ENCODE data around the gene ALDH18A1. TPM values are rescaled to one million over a fixed set of nuclear protein-coding genes. Genes with fewer than 3 reads are reported as not detected.

Gene ALDH18A1
- total RNA-seq, 2 experiments from 2014 or later = 52.0 to 74.3 TPM

DNA sequence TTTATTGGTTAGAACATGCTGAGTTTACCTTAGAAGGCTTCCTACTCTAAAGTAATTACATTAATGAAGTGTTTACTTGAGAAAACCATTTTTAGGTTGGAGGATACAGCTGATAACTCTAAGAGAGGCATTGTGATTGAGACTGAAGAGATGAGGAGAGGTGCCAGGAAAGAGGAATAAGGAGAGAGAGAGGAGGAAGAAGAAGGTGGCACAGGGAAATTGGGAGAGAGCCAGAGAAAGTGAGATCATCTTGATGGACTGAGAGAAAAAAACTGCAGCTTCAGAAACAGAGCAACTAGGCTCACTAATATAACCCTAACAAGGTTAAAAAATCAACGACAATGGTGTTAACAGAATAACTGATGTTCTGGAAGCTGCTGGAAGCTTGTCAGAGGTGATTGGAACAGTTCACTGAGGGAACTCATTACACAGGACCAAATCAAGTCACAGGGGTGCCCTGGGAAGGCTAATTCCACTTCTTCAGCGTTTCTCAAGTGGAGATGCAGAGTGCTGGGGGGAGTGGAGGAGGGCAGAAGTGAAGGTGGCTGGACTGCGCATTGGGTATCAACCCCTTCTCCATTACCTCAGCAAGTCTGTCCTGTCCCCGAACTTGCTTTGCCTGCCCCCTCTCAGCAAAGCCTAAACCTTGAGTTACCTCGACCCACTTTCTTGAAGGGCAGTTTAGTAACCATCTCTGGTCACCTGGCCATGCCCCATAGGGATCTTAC, 88.4 kb downstream of the ALDH18A1 start:
- peaks cover 14% of the 10 kb centered on the region for H3K27me3 Mint-ChIP-seq
- H3K4me3 Mint-ChIP-seq = no peak overlapping the region
- no peak for ATAC-seq
- no peak overlapping the region for H3K27ac Mint-ChIP-seq
- no peak for DNase-seq
- no peaks in the 10 kb centered on the region for H3K4me1 Mint-ChIP-seq
- no peaks in the 10 kb centered on the region for H3K36me3 Mint-ChIP-seq
- CTCF ChIA-PET = no interaction called here
- no peaks in the 10 kb centered on the region for H3K9me3 Mint-ChIP-seq (ENCODE audit: low read depth)

GRCh38 chr10:95566136-95566535, 90.4 kb downstream of the ALDH18A1 start:
- no peak overlapping the region for H3K4me3 Mint-ChIP-seq
- H3K27ac Mint-ChIP-seq = no peak overlapping the region
- DNase-seq (no peak), ATAC-seq (no peak)
- CTCF ChIA-PET = no interaction called here
- no peaks in the 10 kb centered on the region for H3K36me3 Mint-ChIP-seq
- H3K9me3 Mint-ChIP-seq (ENCODE audit: low read depth) = no peaks in the 10 kb centered on the region
- peaks cover 6% of the 10 kb centered on the region for H3K27me3 Mint-ChIP-seq
- peaks cover 5% of the 10 kb centered on the region for H3K4me1 Mint-ChIP-seq

DNA sequence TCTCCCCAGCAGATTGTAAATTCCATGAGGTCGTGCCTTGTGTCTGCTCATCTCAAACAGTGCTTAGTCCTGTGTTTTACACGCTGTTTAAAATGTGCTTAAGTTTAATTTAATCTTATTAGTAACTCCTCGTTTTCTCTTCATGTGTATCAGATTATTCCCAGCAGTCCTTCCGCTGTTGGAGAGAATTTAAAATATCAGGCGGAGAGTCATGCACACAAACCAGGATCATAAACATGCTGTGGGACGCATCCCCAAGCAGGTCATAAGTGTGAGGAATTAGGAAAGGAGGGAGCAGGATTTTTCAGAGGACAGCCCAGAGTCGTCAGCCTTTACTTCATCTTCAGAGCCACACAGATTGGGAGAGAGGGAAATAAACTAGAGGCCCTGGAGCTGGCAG, 91.2 kb downstream of the ALDH18A1 start:
- Mint-ChIP-seq H3K4me1 (peaks cover 7% of the 10 kb centered on the region), H3K4me3 (no peak overlapping the region), H3K27me3 (peaks cover 9% of the 10 kb centered on the region), H3K9me3 (ENCODE audit: low read depth) (no peaks in the 10 kb centered on the region), H3K27ac (no peak overlapping the region), H3K36me3 (no peaks in the 10 kb centered on the region)
- DNase-seq = no peak
- no peak for ATAC-seq
- CTCF ChIA-PET = no interaction called here

DNA sequence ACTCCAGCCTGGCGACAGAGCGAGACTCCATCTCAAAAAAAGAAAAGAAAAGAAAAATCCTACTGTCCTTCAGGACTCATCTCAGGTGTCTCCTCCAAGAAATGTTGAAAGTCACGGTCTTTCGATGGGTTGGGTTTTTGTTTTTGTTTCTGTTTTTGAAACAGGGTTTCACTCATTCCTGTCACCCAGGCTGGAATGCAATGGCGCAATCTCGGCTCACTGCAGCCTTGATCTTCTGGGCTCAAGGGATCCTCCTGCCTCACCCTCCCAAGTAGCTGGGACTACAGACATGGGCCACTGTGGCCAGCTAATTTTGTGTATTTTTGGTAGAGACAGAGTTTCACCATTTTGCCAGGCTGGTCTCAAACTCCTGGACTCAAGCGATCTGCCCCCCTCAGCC, 92.2 kb downstream of the ALDH18A1 start:
- no peaks in the 10 kb centered on the region for H3K9me3 Mint-ChIP-seq (ENCODE audit: low read depth)
- H3K36me3 Mint-ChIP-seq = no peaks in the 10 kb centered on the region
- peaks cover 19% of the 10 kb centered on the region for H3K27me3 Mint-ChIP-seq
- H3K4me3 Mint-ChIP-seq = no peak overlapping the region
- peaks cover 13% of the 10 kb centered on the region for H3K4me1 Mint-ChIP-seq
- no peak for ATAC-seq
- no peak overlapping the region for H3K27ac Mint-ChIP-seq
- no peak for DNase-seq
- CTCF ChIA-PET = interaction anchor here (0.9 kb wide), 1 partner anchor 26 kb away, joined by 3 read pairs; no protein-coding TSS in a partner anchor

GRCh38 chr10:95562341-95562965, 94.1 kb downstream of the ALDH18A1 start:
- CTCF ChIA-PET = interaction anchor here (0.8 to 1.5 kb wide), 2 partner anchors 20 to 116 kb away, joined by 3 read pairs; no protein-coding TSS in a partner anchor
- Mint-ChIP-seq H3K4me3 (no peak overlapping the region), H3K27ac (no peak overlapping the region), H3K9me3 (ENCODE audit: low read depth) (no peaks in the 10 kb centered on the region), H3K4me1 (peaks cover 13% of the 10 kb centered on the region), H3K36me3 (no peaks in the 10 kb centered on the region), H3K27me3 (peaks cover 31% of the 10 kb centered on the region)
- DNase-seq (no peak), ATAC-seq (no peak)

DNA sequence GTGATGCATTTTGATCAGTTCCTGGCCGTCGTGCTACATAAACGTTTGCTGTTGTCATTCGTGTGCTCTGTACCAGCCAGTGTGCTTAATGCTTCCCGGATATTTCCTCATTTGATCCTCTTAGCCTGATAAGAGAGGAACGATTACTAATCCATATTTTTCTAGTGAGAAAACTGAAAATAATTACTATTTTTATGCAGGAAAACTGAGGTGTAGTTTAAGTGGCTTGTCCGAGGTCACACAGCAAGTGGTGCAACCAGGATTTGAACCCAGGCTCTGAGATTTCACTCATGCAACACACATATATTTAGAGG, 94.7 kb downstream of the ALDH18A1 start:
- Mint-ChIP-seq H3K4me3 (peak overlapping the region; percentile 98), H3K36me3 (no peaks in the 10 kb centered on the region), H3K4me1 (peaks cover 13% of the 10 kb centered on the region), H3K27ac (no peak overlapping the region), H3K9me3 (ENCODE audit: low read depth) (no peaks in the 10 kb centered on the region), H3K27me3 (peaks cover 36% of the 10 kb centered on the region)
- DNase-seq (no peak), ATAC-seq (no peak)
- CTCF ChIA-PET = interaction anchor here (0.8 to 1.5 kb wide), 2 partner anchors 21 to 115 kb away, joined by 3 read pairs; no protein-coding TSS in a partner anchor

DNA sequence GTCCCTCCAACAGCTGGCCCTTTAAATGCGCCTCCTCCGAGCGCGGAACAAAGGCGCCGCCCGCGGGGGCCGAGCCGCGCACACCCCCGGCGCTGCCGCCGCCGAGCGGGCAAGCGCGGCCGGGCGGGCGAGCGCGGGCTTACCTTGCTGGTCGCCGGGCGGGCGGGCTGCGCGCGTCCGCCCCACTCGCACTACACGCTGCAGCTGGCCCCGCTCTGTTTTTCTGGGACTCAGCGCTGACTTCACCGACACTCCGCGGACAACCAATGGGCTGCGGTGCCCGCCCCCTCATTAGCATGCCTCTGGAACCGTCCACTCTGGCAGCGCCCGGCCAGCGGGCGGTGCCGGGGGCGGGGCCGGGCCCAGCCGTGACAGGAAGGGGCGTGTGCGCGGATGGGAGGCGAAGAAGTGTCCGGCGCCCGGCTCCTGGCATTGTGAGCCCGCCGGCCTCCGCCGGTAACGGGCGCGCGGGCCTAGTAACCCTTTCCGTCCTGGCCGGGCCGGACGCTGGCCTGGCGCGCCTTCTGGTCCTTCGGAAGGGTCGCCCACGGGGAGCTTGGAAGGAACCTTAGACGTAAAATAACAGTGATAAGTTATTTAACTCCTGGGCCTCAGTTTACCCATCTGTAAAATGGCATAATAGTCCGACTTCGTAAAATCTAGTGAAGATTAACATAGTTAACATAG, 95.2 kb downstream of the ALDH18A1 start, which contains the start of gene SORBS1:
SORBS1 (minus strand) TSS at position 195 of the 687 bp plus-strand sequence. CDS start 120,236 bp downstream, outside the sequence.
- peak within 1 kb of the TSS; percentile 98 for H3K4me3 Mint-ChIP-seq
- H3K27ac Mint-ChIP-seq = peak within 1 kb of the TSS; percentile 73
- peaks cover 38% of the 10 kb centered on the region for H3K27me3 Mint-ChIP-seq
- CTCF ChIA-PET = interaction anchor here (1.5 kb wide), 1 partner anchor 22 kb away, joined by 3 read pairs; no protein-coding TSS in a partner anchor
- H3K9me3 Mint-ChIP-seq (ENCODE audit: low read depth) = no peaks in the 10 kb centered on the region
- peak; percentile 95 for DNase-seq
- peaks cover 13% of the 10 kb centered on the region for H3K4me1 Mint-ChIP-seq
- ATAC-seq = peak; percentile 99
- H3K36me3 Mint-ChIP-seq = no peaks in the 10 kb centered on the region

GRCh38 chr10:95560278-95561176, 96.0 kb downstream of the ALDH18A1 start:
- CTCF ChIA-PET = no interaction called here
- Mint-ChIP-seq H3K27me3 (peaks cover 38% of the 10 kb centered on the region), H3K4me3 (peak overlapping the region; percentile 98)

GRCh38 chr10:95559896-95560277, 96.6 kb downstream of the ALDH18A1 start:
- CTCF ChIA-PET = no interaction called here
- no peaks in the 10 kb centered on the region for H3K9me3 Mint-ChIP-seq (ENCODE audit: low read depth)
- H3K4me1 Mint-ChIP-seq = peaks cover 13% of the 10 kb centered on the region
- no peaks in the 10 kb centered on the region for H3K36me3 Mint-ChIP-seq
- peaks cover 33% of the 10 kb centered on the region for H3K27me3 Mint-ChIP-seq
- ATAC-seq = no peak
- peak overlapping the region; percentile 98 for H3K4me3 Mint-ChIP-seq
- H3K27ac Mint-ChIP-seq = no peak overlapping the region
- no peak for DNase-seq

More at GRCh38 chr10:95560278-95561176, 96.0 kb downstream of the ALDH18A1 start:
- H3K27ac Mint-ChIP-seq = peak overlapping the region; percentile 73
- H3K9me3 Mint-ChIP-seq (ENCODE audit: low read depth) = no peaks in the 10 kb centered on the region
- H3K4me1 Mint-ChIP-seq = peaks cover 13% of the 10 kb centered on the region
- ATAC-seq = peak; percentile 46
- DNase-seq = peak; percentile 66
- H3K36me3 Mint-ChIP-seq = no peaks in the 10 kb centered on the region

GRCh38 chr10:95559471-95559870, 97.0 kb downstream of the ALDH18A1 start:
- ATAC-seq (no peak), DNase-seq (no peak)
- Mint-ChIP-seq H3K36me3 (no peaks in the 10 kb centered on the region), H3K27ac (no peak overlapping the region), H3K4me1 (peaks cover 13% of the 10 kb centered on the region), H3K4me3 (peak overlapping the region; percentile 0), H3K9me3 (ENCODE audit: low read depth) (no peaks in the 10 kb centered on the region), H3K27me3 (peaks cover 33% of the 10 kb centered on the region)
- CTCF ChIA-PET = no interaction called here

- peaks cover 33% of the 10 kb centered on the region for H3K27me3 Mint-ChIP-seq
- CTCF ChIA-PET = no interaction called here
- no peak overlapping the region for H3K27ac Mint-ChIP-seq
- H3K36me3 Mint-ChIP-seq = no peaks in the 10 kb centered on the region
- no peak for ATAC-seq
- no peaks in the 10 kb centered on the region for H3K9me3 Mint-ChIP-seq (ENCODE audit: low read depth)
- DNase-seq = no peak
- peaks cover 13% of the 10 kb centered on the region for H3K4me1 Mint-ChIP-seq
- peak overlapping the region; percentile 0 for H3K4me3 Mint-ChIP-seq
Measured at GRCh38 chr10:95558593-95559320, 97.8 kb downstream of the ALDH18A1 start.

- CTCF ChIA-PET = no interaction called here
- Mint-ChIP-seq H3K27me3 (peaks cover 32% of the 10 kb centered on the region), H3K4me1 (peaks cover 13% of the 10 kb centered on the region), H3K27ac (no peak overlapping the region), H3K4me3 (no peak overlapping the region), H3K9me3 (ENCODE audit: low read depth) (no peaks in the 10 kb centered on the region), H3K36me3 (no peaks in the 10 kb centered on the region)
- ATAC-seq (no peak), DNase-seq (no peak)
Measured at GRCh38 chr10:95556994-95557767, 99.3 kb downstream of the ALDH18A1 start.
